TTC549 (cell line): ENCODE data around the gene C4orf17.

Source experiments
- FAIRE-seq: peaks from 2 replicates; lab custom pipeline; 2012; peaks lifted over from hg19 to GRCh38; lab: Jason Lieb, UNC

Gene C4orf17

DNA sequence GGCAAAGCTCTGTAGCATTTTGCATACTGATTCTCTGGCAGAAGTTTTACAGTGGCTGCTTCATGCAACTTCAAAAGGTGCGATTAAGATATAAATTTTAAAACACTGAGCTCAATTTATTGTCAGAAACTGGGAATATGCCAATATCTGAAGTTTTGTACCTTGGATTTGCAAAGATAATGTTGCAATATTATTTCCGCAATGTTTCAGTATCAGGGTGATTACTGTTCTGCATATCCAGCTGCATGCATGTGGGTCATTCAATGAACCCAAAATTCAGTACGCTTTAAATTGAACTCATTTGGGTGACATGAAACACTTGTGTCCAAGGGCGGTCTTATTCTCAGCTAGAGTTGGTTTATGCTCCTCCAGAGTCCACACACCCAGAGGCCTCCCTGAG is 26.9 kb downstream of the C4orf17 start:
- no peak for FAIRE-seq

- no peak for FAIRE-seq
These were observed 29.6 kb downstream of the C4orf17 start for GRCh38 chr4:99540277-99540939.

GRCh38 chr4:99552872-99553271 is 42.1 kb downstream of the C4orf17 start:
- FAIRE-seq, result no peak

GRCh38 chr4:99563310-99564186 is 52.7 kb downstream of the C4orf17 start, which contains the start of gene TRMT10A:
Gene TRMT10A, minus strand, starts transcription at chr4:99564039. Its CDS starts 4,701 bp downstream, at chr4:99559338.
- peak; percentile 78 for FAIRE-seq

- FAIRE-seq, result no peak
These were observed 54.1 kb downstream of the C4orf17 start for GRCh38 chr4:99564921-99565320.

DNA sequence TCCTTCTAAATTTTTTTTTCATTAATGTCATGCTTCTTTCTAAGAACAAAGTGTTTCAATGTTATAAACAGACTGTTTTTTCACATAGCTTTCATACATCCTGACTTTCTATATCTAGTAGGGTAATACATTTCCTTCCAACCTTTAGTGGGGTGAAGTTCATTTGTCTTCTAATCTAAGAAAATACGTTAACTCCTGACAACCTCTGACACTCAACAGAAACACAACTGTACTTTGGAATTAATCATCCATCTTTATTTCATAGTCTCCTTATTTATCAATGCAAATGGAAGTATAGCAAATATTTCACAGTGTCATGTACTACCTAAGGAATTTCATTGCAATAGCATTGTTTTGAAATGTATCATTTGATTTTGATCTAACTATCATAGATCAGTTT is 61.1 kb downstream of the C4orf17 start:
- FAIRE-seq, result no peak

- no peak for FAIRE-seq
These were observed 61.9 kb downstream of the C4orf17 start for GRCh38 chr4:99572527-99573240.

DNA sequence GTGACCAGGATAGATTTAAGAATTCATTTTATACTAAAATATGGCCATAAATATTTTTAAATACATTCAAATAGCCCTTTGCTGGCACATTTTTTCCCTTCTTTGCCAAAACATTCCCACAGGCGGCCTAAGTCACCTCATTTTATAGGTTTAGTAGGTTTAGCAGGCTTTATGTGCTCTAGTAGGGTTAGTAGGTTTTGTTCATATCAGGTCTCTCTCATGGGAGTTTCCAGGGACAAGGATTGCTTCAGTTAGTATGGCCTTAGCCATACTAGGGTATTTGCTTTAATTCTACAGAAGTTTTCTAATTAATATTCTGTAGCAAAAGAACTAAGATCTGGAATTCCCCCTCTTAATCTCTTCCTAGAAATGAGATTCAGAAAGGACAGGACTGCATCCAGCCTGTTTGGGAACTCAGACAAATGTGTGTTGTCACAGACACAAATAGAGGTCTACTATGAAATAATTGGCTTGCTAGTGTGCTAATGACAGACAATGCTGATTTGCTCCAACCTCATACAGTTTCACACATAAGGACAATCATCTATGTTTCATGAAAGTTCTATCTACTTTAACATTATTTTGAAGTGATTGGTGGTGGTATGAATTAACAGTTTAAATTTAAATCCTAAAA is 63.0 kb downstream of the C4orf17 start:
- FAIRE-seq, result no peak

DNA sequence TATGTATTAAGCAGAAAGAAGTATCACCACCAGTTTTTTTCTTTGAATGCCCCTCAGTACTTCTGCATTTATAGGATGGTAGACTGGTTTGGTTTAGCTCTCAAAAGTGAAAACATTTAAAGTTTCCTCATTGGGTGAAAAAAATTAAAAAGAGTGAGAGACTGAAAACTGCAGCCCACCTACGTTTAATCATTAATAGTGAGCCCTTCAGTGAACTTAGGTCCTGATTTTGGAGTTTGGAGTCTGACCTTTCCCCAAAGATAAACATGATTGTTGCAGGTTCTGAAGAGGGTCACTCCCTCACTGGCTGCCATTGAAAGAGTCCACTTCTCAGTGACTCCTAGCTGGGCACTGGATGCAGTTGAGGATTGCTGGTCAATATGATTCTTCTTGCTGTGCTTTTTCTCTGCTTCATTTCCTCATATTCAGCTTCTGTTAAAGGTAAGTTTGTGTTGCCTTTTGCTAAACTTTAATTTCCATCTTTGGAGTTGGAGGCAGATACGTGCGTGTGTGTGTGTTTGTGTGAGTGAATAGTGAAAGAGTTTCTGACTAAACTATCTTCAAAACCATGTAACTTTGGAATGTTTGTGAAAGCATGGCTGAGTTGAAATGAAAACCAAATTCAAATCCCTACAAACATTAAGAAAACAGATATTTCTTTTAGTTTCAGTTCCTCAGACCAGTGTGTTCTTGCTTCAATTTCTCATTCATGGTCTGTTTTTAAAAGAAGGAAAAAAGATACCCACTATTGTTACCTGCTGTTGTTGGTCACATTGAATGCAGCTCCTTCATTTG is 63.9 kb downstream of the C4orf17 start, which contains the start of gene MTTP:
Gene MTTP, plus strand, starts transcription at position 295 of the 795 bp plus-strand sequence. Its CDS starts 86 bp downstream, at position 381.
- no peak for FAIRE-seq

DNA sequence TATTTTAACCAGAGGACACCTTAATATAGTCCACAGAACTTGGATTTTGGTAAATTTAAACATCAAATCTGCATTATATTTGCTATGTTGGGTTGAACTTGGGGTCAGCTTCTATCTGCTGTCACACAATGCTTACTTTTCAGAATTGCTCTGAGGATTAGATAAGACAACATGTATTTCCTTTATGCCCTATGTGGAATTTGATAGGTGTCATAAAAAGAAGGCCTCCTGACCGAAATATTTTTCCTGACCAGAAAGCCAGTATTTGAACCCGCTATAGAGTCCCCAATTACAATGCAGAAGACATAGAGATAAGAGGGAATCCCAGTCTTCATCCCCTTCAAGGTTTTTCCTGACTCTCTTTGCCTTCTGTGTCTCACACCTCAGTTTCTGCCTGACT is 67.9 kb downstream of the C4orf17 start:
- FAIRE-seq, result no peak

DNA sequence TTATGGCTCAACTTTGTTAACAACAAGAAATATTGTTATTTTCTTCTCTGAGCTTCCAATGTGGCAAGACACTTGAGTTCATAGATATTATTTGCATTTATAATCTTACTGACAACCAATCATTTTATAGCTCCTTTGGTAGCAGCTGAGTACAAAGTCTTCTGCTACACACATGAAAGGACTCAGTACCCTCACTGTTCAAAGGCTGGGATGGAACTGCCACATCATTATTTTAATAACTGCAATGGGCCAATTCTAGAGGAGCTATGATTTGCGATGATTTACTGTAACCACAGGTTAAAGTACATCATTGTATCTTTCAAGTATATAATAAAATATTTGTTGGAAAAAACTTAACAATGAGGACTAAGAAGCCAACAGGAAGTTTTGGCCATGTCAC is 74.7 kb downstream of the C4orf17 start:
- FAIRE-seq, result no peak

- FAIRE-seq, result no peak
These were observed 75.5 kb downstream of the C4orf17 start for GRCh38 chr4:99586322-99586721.

DNA sequence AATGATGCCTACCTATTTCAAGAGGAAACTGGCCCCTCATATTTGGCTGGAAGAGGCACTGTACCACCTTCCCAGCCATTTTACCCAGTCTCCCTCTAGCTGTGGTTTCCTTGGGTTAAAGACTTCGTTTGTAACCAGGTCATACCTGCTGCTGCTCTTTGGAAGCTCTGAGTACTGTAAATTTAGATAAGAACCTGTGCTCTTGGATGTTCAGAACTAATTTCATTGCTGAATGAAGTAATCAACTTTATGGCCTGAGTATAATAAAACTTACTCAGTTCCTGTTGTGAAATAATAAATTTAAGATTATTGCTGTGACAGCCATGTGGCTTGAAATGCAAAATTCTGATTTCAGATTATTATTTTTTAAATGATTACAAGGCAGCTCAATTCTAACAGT is 76.0 kb downstream of the C4orf17 start:
- FAIRE-seq, result no peak

DNA sequence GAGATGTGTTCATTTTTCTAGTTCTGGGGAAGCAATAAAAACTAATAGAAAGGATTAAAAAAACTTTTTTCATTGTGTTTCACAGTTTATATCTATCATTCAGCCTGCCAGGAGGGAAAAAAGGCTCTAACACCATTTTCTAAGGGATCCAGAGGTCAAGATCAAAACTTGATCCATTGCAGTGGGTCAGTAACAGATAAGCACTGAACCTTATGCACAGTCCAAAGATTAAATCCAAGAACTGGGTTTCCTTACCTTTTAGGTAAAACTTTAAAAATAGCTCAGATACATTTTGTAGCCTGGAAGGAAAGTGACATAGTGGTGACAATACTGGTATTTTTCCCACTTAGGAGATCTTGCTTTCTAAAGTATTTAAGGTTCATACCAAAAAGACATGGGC is 76.5 kb downstream of the C4orf17 start:
- FAIRE-seq, result no peak

DNA sequence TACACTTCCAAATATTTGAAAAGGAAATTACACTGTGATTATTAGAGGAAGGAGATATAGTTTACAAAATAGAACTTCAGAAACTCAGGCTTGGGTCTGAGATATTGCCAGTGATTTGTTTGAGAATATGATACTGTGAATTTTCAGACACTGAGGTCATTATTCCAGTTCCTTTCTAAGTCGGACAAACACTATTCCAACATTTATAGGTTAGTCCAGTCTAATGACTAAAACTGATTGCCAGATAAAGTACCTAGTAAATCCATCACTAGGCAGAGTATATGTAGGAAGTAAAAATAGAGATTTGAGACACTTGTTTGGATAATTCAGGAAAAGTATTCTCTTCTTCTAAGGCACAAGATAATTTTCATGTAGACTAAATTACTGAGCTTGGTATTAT is 77.0 kb downstream of the C4orf17 start:
- no peak for FAIRE-seq

- FAIRE-seq, result no peak
These were observed 80.9 kb downstream of the C4orf17 start for GRCh38 chr4:99591757-99592156.
